H9 (cell line): ENCODE measurements around the gene SLC9A9. TPM values are rescaled to one million over a fixed set of nuclear protein-coding genes. Genes with fewer than 3 reads are reported as not detected.

Experiments used
- DNase-seq: peaks from one replicate; pipeline ENCODE4 v3.0.0-alpha.2; 2017
- H2AFZ ChIP-seq: one replicate; pipeline ENCODE4 v1.6.1; 2013; ENCODE audit warnings: mild to moderate bottlenecking, low read length, control low read depth, moderate library complexity
- H2AK5ac ChIP-seq: 2 replicates; pipeline ENCODE4 v1.6.1; 2013; ENCODE audit warnings: low read length, control low read depth, mixed read lengths; ENCODE audit not compliant: insufficient read length
- H2BK120ac ChIP-seq: one replicate; pipeline ENCODE4 v1.6.1; 2013; ENCODE audit warnings: low read depth, mild to moderate bottlenecking, low read length, control low read depth, inconsistent platforms; ENCODE audit not compliant: poor library complexity, severe bottlenecking
- H2BK12ac ChIP-seq: 2 replicates; pipeline ENCODE4 v1.6.1; 2013; ENCODE audit warnings: low read length, control low read depth, mixed read lengths, low read depth; ENCODE audit not compliant: insufficient read length
- H2BK15ac ChIP-seq: 2 replicates; pipeline ENCODE4 v1.6.1; 2013; ENCODE audit warnings: low read depth, low read length, control low read depth
- H2BK20ac ChIP-seq: one replicate; pipeline ENCODE4 v1.6.1; 2013; ENCODE audit warnings: low read depth, mild to moderate bottlenecking, low read length, control low read depth, inconsistent platforms; ENCODE audit not compliant: poor library complexity, severe bottlenecking
- H2BK5ac ChIP-seq: 2 replicates; pipeline ENCODE4 v1.6.1; 2013; ENCODE audit warnings: low read length, control low read depth, mixed read lengths; ENCODE audit not compliant: insufficient read length
- H3K14ac ChIP-seq: 2 replicates; pipeline ENCODE4 v1.6.1; 2013; ENCODE audit warnings: low read length, control low read depth; ENCODE audit not compliant: insufficient read depth
- H3K18ac ChIP-seq: 2 replicates; pipeline ENCODE4 v1.6.1; 2013; ENCODE audit warnings: low read depth, mild to moderate bottlenecking, mixed read lengths, low read length, control low read depth; ENCODE audit not compliant: insufficient read length
- H3K23ac ChIP-seq: 2 replicates; pipeline ENCODE4 v1.6.1; 2013; ENCODE audit warnings: low read length, control low read depth, mixed read lengths, low read depth; ENCODE audit not compliant: insufficient read length
- H3K23me2 ChIP-seq: 2 replicates; pipeline ENCODE4 v1.6.1; 2013; ENCODE audit warnings: low read depth, mild to moderate bottlenecking, mixed read lengths, low read length, control low read depth; ENCODE audit not compliant: insufficient read length, poor library complexity, severe bottlenecking
- H3K27ac ChIP-seq: 2 replicates; pipeline ENCODE4 v1.5.1; 2013; ENCODE audit warnings: low read length, control low read depth, mixed read lengths, low read depth; ENCODE audit not compliant: insufficient read length
- H3K27me3 ChIP-seq: 2 replicates; pipeline ENCODE4 v1.6.1; 2013; ENCODE audit warnings: low read length, control low read depth, inconsistent platforms; ENCODE audit not compliant: insufficient read depth
- H3K4ac ChIP-seq: 2 replicates; pipeline ENCODE4 v1.6.1; 2013; ENCODE audit warnings: low read depth, mild to moderate bottlenecking, control low read depth, inconsistent platforms, low read length, moderate library complexity
- H3K4me1 ChIP-seq: 2 replicates; pipeline ENCODE4 v1.6.1; 2013; ENCODE audit warnings: low read length, control low read depth, inconsistent platforms; ENCODE audit not compliant: insufficient read depth
- H3K4me2 ChIP-seq: 2 replicates; pipeline ENCODE4 v1.6.1; 2013; ENCODE audit warnings: low read length, control low read depth, mixed read lengths; ENCODE audit not compliant: insufficient read length, insufficient read depth
- H3K56ac ChIP-seq: 2 replicates; pipeline ENCODE4 v1.6.1; 2013; ENCODE audit warnings: low read depth, mild to moderate bottlenecking, mixed read lengths, low read length, control low read depth; ENCODE audit not compliant: insufficient read length
- H3K79me1 ChIP-seq: 2 replicates; pipeline ENCODE4 v1.6.1; 2013; ENCODE audit warnings: low read depth, mild to moderate bottlenecking, moderate library complexity, low read length, control low read depth, inconsistent platforms; ENCODE audit not compliant: insufficient read depth, poor library complexity, severe bottlenecking
- H3K79me2 ChIP-seq: 2 replicates; pipeline ENCODE4 v1.6.1; 2013; ENCODE audit warnings: low read length, control low read depth, inconsistent platforms; ENCODE audit not compliant: insufficient read depth
- H3K9ac ChIP-seq: 2 replicates; pipeline ENCODE4 v1.6.1; 2013; ENCODE audit warnings: low read length, control low read depth, mixed read lengths; ENCODE audit not compliant: insufficient read length; ENCODE audit errors: extremely low read depth
- H3K9me3 ChIP-seq: one replicate; pipeline ENCODE4 v1.6.1; 2013; ENCODE audit warnings: low read depth, low read length, inconsistent platforms; ENCODE audit not compliant: control insufficient read depth
- H3T11ph ChIP-seq: one replicate; pipeline ENCODE4 v1.6.1; 2013; ENCODE audit warnings: mild to moderate bottlenecking, low read length, control low read depth, inconsistent platforms
- H4K20me1 ChIP-seq: one replicate; pipeline ENCODE4 v1.6.1; 2013; ENCODE audit not compliant: control insufficient read depth, insufficient read length, insufficient read depth
- H4K5ac ChIP-seq: 2 replicates; pipeline ENCODE4 v1.6.1; 2013; ENCODE audit warnings: low read depth, mild to moderate bottlenecking, mixed read lengths, low read length, control low read depth; ENCODE audit not compliant: insufficient read length
- H4K8ac ChIP-seq: replicated peaks from 2 replicates; pipeline ENCODE4 v1.6.1; 2013; ENCODE audit warnings: low read length, control low read depth, mixed read lengths, low read depth; ENCODE audit not compliant: insufficient read length
- H4K91ac ChIP-seq: 2 replicates; pipeline ENCODE4 v1.6.1; 2013; ENCODE audit warnings: low read depth, mild to moderate bottlenecking, moderate library complexity, mixed read lengths, low read length, control low read depth; ENCODE audit not compliant: insufficient read length
- H3K27ac Mint-ChIP-seq, 3 experiments: 2 replicates in 2 of 3; 3 replicates in 1 of 3; pipeline ENCODE4 v1.8.0; 2020 to 2021; ENCODE audit warnings: mixed read lengths in 3 of 3, mild to moderate bottlenecking in 1 of 3, moderate library complexity in 1 of 3
- H3K27me3 Mint-ChIP-seq: 2 replicates; pipeline ENCODE4 v1.8.0; 2021; ENCODE audit warnings: low read depth, mild to moderate bottlenecking, moderate library complexity, mixed read lengths
- H3K36me3 Mint-ChIP-seq, 3 experiments: 2 replicates in 2 of 3; 3 replicates in 1 of 3; pipeline ENCODE4 v1.8.0; 2020 to 2021; ENCODE audit warnings: low read depth in 3 of 3, mixed read lengths in 3 of 3; ENCODE audit not compliant: insufficient read depth in 1 of 3
- H3K4me1 Mint-ChIP-seq, 2 experiments: 2 replicates each; pipeline ENCODE4 v1.8.0; 2020; ENCODE audit warnings: mixed read lengths in 2 of 2
- H3K4me3 Mint-ChIP-seq, 2 experiments: 2 replicates in 1 of 2; 3 replicates in 1 of 2; pipeline ENCODE4 v1.8.0; 2020 to 2021; ENCODE audit warnings: mild to moderate bottlenecking in 2 of 2, mixed read lengths in 2 of 2, moderate library complexity in 1 of 2
- H3K9me3 Mint-ChIP-seq, 2 experiments: 2 replicates in 1 of 2; 3 replicates in 1 of 2; pipeline ENCODE4 v1.8.0; 2020; ENCODE audit warnings: mild to moderate bottlenecking in 2 of 2, mixed read lengths in 2 of 2, moderate library complexity in 1 of 2
- CTCF ChIP-seq: fragments of 200-600 bp; sonication (generic); conservative IDR thresholded peaks from 3 replicates; pipeline ENCODE4 v1.8.0; 2021; ENCODE audit warnings: antibody characterized with exemption, mild to moderate bottlenecking
- WGBS: extraction: QIAGEN DNeasy Blood & Tissue Kit; methylation state at CpG from one replicate; pipeline ENCODE4 v1.1.7; 2013; ENCODE audit warnings: missing lambda C conversion rate, low lambda C conversion rate, mixed read lengths; ENCODE audit not compliant: insufficient read length; ENCODE audit errors: extremely low coverage; 5-methylcytosine and 5-hydroxymethylcytosine counted together
- total RNA-seq: library from RNA; stranded (reverse); gene quantifications from 2 replicates; pipeline ENCODE4 v1.2.1, GENCODE V29; 2021

The SLC9A9 gene
- total RNA-seq, 1 experiment from 2014 or later = 0.35 TPM

DNA sequence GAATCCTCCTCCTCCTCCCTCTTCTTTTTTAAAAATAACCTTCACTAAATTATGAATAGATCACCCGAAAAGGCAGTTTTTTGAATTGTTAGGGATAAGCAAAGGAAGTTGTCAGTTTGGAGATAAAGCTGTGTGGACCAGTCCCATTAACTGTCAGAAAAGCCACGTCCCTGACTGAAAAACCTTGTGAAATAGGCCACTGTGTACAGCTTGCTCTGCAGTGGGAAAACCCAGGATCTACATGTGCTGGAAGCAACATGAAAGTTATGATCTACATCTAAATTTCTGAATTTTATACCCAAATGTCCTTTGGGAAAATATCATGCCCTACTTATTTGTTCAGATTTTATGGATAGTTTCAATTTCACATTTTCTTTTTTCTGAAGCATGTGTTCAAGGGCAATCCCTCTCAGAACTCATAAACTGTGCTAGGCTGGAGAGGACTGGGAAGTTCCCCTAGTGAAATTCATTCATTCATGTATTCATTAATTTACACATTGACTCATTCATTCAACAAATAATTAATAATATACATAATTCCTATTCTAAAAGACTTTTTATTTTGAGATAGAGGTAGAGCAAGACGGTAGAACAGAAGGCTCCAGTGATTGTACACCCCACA lies 149.5 kb downstream of the SLC9A9 start:
- Histone ChIP-seq H2BK20ac (no peak overlapping the region), H3K27ac (no peak overlapping the region), H3K4ac (no peak overlapping the region), H3K79me1 (no peaks in the 10 kb centered on the region), H2BK120ac (no peak overlapping the region), H2AFZ (no peak overlapping the region), H2BK12ac (no peak overlapping the region), H4K8ac (no peak overlapping the region), H3T11ph (no peak overlapping the region), H4K20me1 (no peaks in the 10 kb centered on the region), H3K4me1 (no peaks in the 10 kb centered on the region), H3K4me2 (no peak overlapping the region), H4K91ac (no peak overlapping the region), H3K9ac (no peak overlapping the region), H3K23me2 (no peaks in the 10 kb centered on the region), H3K23ac (no peak overlapping the region), H4K5ac (no peak overlapping the region), H3K18ac (no peak overlapping the region), H3K79me2 (no peaks in the 10 kb centered on the region), H2BK5ac (no peak overlapping the region), H3K56ac (no peak overlapping the region), H3K27me3 (no peaks in the 10 kb centered on the region), H3K14ac (no peak overlapping the region), H2AK5ac (no peak overlapping the region), H3K9me3 (no peaks in the 10 kb centered on the region), H2BK15ac (no peak overlapping the region)
- Mint-ChIP-seq H3K4me3 (no peak overlapping the region), H3K27ac (peak overlapping the region in 1 of 3 experiments; percentile 59; a peak in 1 of 7 replicates), H3K36me3 (no peaks in the 10 kb centered on the region), H3K9me3 (no peaks in the 10 kb centered on the region), H3K27me3 (no peaks in the 10 kb centered on the region), H3K4me1 (no peaks in the 10 kb centered on the region)
- no peak for DNase-seq
- no CpG with 5 or more reads among the region's 3 CpGs for WGBS
- no peak for TF ChIP-seq CTCF
